Tibial nerve (tissue), 4 donors: ENCODE measurements around the gene SHISAL2A. TPM values are rescaled to one million over a fixed set of nuclear protein-coding genes. Genes with fewer than 3 reads are reported as not detected.

Source experiments
- DNase-seq, 2 donors: peaks; one replicate each; pipeline ENCODE4 v3.0.0-alpha.2; 2019; ENCODE audit warnings: low spot score in 2 of 2
- H3K27ac ChIP-seq, 4 donors: fragments of 200-600 bp; sonication (generic) in 3 of 4; one replicate each; pipeline ENCODE4 v1.5.1; 2017 to 2019; ENCODE audit warnings: mild to moderate bottlenecking in 1 of 4
- H3K27me3 ChIP-seq, 2 donors: fragments of 200-600 bp; sonication (generic) in 1 of 2; one replicate each; pipeline versions ENCODE4 v1.5.1 to v1.6.0; 2017 to 2019
- H3K36me3 ChIP-seq, 3 donors: fragments of 200-600 bp; sonication (generic); one replicate each; pipeline ENCODE4 v1.5.1; 2018 to 2019
- H3K4me1 ChIP-seq, 4 donors: fragments of 200-600 bp; sonication (generic) in 3 of 4; one replicate each; pipeline ENCODE4 v1.5.1; 2017 to 2019
- H3K4me3 ChIP-seq, 4 donors: fragments of 200-600 bp; sonication (generic) in 3 of 4; one replicate each; pipeline ENCODE4 v1.5.1; 2017 to 2019; ENCODE audit warnings: mild to moderate bottlenecking in 1 of 4, moderate library complexity in 1 of 4
- H3K9me3 ChIP-seq, 4 donors: fragments of 200-600 bp; sonication (generic) in 3 of 4; one replicate each; pipeline ENCODE4 v1.5.1; 2017 to 2019
- EP300 ChIP-seq, 2 donors: sonication (generic); formaldehyde crosslinking; IDR thresholded peaks; one replicate each; pipeline ENCODE4 v1.6.1; 2017; ENCODE audit warnings: antibody characterized with exemption in 2 of 2, mild to moderate bottlenecking in 1 of 2
- POLR2A ChIP-seq, 2 donors: fragments of 450-650 bp; IDR thresholded peaks; one replicate each; pipeline ENCODE4 v1.6.1; 2017; ENCODE audit warnings: antibody characterized with exemption in 2 of 2, mild to moderate bottlenecking in 2 of 2, moderate library complexity in 2 of 2
- WGBS, 2 donors: methylation state at CpG; one replicate each; pipeline ENCODE4 v1.1.5; 2018; 5-methylcytosine and 5-hydroxymethylcytosine counted together
- total RNA-seq, 4 donors: library from RNA; depleted of rRNA; stranded (reverse); fragments of >200 nt; gene quantifications; one replicate each; pipeline ENCODE4 v1.1.0, GENCODE V29; 2016
- TF ChIP-seq, protein P1 (sequence below), 5 experiments: fragments of 200-600 bp in 3 of 5; fragments of 450-650 bp in 2 of 5; sonication (generic) in 3 of 5; IDR thresholded peaks; one replicate each; pipeline ENCODE4 v1.5.1; 2016 to 2019; ENCODE audit warnings: antibody characterized with exemption in 5 of 5, mild to moderate bottlenecking in 3 of 5, moderate library complexity in 2 of 5

The SHISAL2A gene
- total RNA-seq, 4 donors from 2014 or later, result 1.2 to 1.9 TPM; not detected in 2

DNA sequence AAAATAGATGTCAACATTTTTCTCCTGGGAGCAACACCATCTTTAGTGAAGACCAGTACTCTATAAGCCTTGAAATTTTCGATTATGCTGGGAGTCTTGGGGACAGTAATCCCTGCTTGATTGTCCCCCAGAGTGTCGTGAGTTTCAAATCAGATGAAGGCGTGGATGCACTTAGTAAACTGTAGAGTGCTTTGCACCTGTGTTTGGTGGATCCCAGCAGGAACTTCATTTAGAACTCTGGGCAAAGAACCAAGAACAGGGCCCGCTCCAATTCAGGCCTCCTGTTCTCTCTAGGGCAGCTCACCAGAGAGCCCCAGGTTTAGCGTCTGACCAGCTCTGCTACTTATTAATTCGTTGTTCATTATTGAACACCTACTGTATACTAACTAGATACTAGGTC lies 29.3 kb upstream of the SHISAL2A start:
- WGBS, 2 donors, result 79 to 84% methylated on average over 6 of the region's 6 CpGs
- DNase-seq, result no peak
- H3K4me1 ChIP-seq, result peaks cover 0 to 32% (median 10%) of the 10 kb centered on the region in 4 donors
- TF ChIP-seq POLR2A (IDR thresholded peaks at IDR 0.05), result no peak
- no peak for TF ChIP-seq EP300 (IDR thresholded peaks at IDR 0.05)
- TF ChIP-seq, protein P1, sequence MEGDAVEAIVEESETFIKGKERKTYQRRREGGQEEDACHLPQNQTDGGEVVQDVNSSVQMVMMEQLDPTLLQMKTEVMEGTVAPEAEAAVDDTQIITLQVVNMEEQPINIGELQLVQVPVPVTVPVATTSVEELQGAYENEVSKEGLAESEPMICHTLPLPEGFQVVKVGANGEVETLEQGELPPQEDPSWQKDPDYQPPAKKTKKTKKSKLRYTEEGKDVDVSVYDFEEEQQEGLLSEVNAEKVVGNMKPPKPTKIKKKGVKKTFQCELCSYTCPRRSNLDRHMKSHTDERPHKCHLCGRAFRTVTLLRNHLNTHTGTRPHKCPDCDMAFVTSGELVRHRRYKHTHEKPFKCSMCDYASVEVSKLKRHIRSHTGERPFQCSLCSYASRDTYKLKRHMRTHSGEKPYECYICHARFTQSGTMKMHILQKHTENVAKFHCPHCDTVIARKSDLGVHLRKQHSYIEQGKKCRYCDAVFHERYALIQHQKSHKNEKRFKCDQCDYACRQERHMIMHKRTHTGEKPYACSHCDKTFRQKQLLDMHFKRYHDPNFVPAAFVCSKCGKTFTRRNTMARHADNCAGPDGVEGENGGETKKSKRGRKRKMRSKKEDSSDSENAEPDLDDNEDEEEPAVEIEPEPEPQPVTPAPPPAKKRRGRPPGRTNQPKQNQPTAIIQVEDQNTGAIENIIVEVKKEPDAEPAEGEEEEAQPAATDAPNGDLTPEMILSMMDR (IDR thresholded peaks at IDR 0.05), result no peak
- H3K27me3 ChIP-seq, result no peaks in the 10 kb centered on the region
- H3K4me3 ChIP-seq, result peak overlapping the region in 1 of 4 donors; percentile 63
- H3K36me3 ChIP-seq, result peaks cover 0 to 27% (median 0%) of the 10 kb centered on the region in 3 donors
- peak overlapping the region in 1 of 4 donors; percentile 86 for H3K27ac ChIP-seq
- no peaks in the 10 kb centered on the region for H3K9me3 ChIP-seq

DNA sequence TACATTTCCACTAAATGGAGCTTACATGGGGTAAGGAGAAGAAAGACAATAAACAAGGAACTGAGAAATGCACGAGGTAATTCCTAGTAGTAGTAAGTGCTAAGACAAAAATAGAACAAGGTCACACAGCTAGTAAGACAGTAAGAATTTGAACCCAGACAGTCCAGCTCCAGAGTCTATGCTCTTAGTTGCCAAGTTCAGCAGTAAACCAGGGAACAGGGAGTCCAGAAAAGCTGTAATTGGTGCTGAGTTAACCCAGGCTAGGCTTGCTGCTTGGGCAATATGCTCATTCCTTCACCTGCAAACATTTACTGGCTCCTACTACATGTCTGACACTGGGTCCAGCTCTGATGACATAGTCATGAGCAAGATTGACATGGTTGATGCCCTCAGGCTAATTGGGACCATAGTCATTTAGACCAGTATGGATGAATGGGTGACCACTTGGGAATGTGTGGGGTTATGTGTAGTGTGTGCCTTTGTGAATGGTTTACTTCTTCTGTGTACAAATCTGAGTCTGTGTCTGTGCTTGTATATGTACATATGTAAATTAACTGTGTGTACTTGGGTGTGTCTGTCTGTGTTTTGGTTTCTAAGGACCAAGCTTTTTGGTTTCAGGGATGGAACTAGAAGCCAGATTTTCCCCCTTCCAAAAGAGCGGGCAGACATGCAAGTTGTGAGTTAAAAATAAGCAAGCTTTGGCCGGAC lies 28.8 kb upstream of the SHISAL2A start:
- Histone ChIP-seq H3K27ac (no peak overlapping the region), H3K36me3 (peaks cover 0 to 33% (median 0%) of the 10 kb centered on the region in 3 donors), H3K9me3 (no peaks in the 10 kb centered on the region), H3K4me3 (no peak overlapping the region), H3K4me1 (peaks cover 0 to 32% (median 10%) of the 10 kb centered on the region in 4 donors), H3K27me3 (no peaks in the 10 kb centered on the region)
- WGBS, 2 donors, result 24 to 47% methylated on average over 3 of the region's 3 CpGs
- DNase-seq, result no peak
- TF ChIP-seq EP300 (IDR thresholded peaks at IDR 0.05), result no peak
- TF ChIP-seq POLR2A (IDR thresholded peaks at IDR 0.05), result no peak
- TF ChIP-seq, protein P1 (IDR thresholded peaks at IDR 0.05), result no peak

DNA sequence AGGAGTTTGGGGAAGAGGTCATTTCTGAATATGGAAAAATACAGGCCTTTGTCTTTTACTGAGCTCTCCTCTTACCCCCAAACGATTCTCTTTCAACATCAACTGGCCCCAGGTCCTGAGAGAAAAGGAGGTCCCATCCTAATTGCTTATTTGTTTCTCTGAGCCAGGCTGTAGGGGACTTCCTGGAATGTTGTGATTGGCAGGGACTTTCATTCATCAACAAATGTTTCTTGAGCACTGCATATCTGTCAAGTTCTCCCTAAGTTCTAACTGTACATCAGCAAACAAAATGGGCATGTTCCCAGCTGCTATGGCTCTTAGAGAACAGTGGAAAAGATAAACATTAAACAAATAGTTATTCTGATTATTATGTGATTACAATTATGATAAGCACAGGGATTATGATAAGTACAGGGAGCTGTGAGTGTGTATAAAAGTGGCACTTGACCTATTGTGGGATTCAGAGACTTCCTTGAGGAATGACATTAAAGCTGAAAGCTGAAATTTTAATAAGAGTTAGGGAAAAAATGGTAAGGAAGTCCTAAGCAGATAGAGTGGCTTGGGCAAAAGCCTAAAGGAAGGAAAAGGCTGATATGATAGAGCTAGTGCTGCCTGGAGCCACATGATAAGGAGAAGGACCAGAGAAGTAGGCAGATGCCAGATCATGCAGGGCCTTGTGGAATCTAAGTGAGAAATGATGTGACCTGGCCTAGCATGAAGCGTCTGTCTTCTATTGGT lies 19.2 kb upstream of the SHISAL2A start:
- no peaks in the 10 kb centered on the region for H3K9me3 ChIP-seq
- no peaks in the 10 kb centered on the region for H3K4me1 ChIP-seq
- peaks cover 0 to 30% (median 0%) of the 10 kb centered on the region in 3 donors for H3K36me3 ChIP-seq
- WGBS, 2 donors, result 44 to 47% methylated on average over 2 of the region's 2 CpGs
- TF ChIP-seq, protein P1 (IDR thresholded peaks at IDR 0.05), result no peak
- TF ChIP-seq POLR2A (IDR thresholded peaks at IDR 0.05) (no peak), EP300 (IDR thresholded peaks at IDR 0.05) (no peak)
- H3K27me3 ChIP-seq, result no peaks in the 10 kb centered on the region
- no peak for DNase-seq
- H3K4me3 ChIP-seq, result no peak overlapping the region
- no peak overlapping the region for H3K27ac ChIP-seq

DNA sequence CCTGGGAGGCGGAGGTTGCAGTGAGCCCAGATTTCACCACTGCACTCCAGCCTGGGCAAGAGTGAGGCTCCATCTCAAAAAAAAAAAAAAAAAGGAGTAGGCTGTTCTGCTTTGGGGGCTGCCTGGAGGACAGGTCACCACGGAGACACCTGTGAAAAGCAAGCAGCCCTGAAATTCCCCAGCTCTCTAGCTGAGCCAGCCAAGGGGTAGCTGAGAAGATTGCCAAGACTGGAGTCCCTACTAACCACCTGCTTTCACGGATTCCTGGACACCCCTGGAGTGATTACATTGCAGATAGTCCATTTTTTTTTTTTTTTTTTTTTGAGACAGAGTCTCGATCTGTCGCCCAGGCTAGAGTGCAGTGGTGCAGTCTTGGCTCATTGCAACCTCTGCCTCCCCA lies 18.3 kb upstream of the SHISAL2A start:
- peaks cover 0 to 23% (median 0%) of the 10 kb centered on the region in 3 donors for H3K36me3 ChIP-seq
- no peaks in the 10 kb centered on the region for H3K4me1 ChIP-seq
- no peak overlapping the region for H3K4me3 ChIP-seq
- DNase-seq, result no peak
- no peak overlapping the region for H3K27ac ChIP-seq
- H3K9me3 ChIP-seq, result no peaks in the 10 kb centered on the region
- TF ChIP-seq EP300 (IDR thresholded peaks at IDR 0.05) (no peak), POLR2A (IDR thresholded peaks at IDR 0.05) (no peak)
- TF ChIP-seq, protein P1 (IDR thresholded peaks at IDR 0.05), result no peak
- no peaks in the 10 kb centered on the region for H3K27me3 ChIP-seq
- WGBS, 2 donors, result 92 to 94% methylated on average over 5 of the region's 5 CpGs

DNA sequence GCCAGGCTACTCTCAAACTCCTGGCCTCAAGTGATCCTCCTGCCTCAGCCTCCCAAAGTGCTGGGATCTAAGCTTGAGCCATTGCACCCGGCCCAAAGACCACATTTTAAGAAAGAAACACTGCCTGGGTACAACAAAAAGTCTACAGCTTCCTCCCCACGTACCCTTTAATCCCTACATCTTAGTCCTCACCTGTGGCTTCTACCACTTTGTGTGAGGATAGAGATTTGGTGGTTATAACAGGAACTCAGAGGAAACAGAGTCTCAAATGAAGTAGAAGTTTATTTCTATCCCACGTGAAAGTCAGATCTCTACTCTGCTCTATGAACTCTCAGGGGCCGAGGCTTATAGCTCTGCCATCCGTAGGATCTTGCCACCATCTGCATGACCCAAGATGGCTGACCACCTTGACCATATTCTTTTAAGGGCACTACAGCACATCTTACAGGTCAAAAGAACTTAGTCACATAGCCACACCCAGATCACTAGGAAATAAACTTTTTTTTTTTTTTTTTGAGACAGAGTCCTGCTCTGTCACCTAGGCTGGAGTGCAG lies 17.4 kb upstream of the SHISAL2A start:
- DNase-seq, result no peak
- Histone ChIP-seq H3K36me3 (peaks cover 0 to 18% (median 0%) of the 10 kb centered on the region in 3 donors), H3K4me3 (no peak overlapping the region), H3K27me3 (no peaks in the 10 kb centered on the region), H3K4me1 (no peaks in the 10 kb centered on the region), H3K9me3 (peaks cover 0 to 1% (median 0%) of the 10 kb centered on the region in 4 donors), H3K27ac (no peak overlapping the region)
- WGBS, 2 donors, result 73 to 88% methylated on average over 5 of the region's 5 CpGs
- TF ChIP-seq, protein P1 (IDR thresholded peaks at IDR 0.05), result no peak
- no peak for TF ChIP-seq EP300 (IDR thresholded peaks at IDR 0.05)
- TF ChIP-seq POLR2A (IDR thresholded peaks at IDR 0.05), result no peak
